Osteocyte (in vitro differentiated cells): ENCODE measurements around the gene CCDC93. TPM values are rescaled to one million over a fixed set of nuclear protein-coding genes. Genes with fewer than 3 reads are reported as not detected.
A peak's percentile ranks its signal among the peaks of the same experiment; 100 is the strongest.

Experiments
- DNase-seq: peaks from one replicate; pipeline ENCODE4 v3.0.0; 2021; ENCODE audit warnings: mixed read lengths; ENCODE audit not compliant: unreplicated experiment; ENCODE audit errors: extremely low spot score
- H3K27ac Mint-ChIP-seq: one replicate; pipeline ENCODE4 v1.8.0; 2021; ENCODE audit warnings: mild to moderate bottlenecking, mixed read lengths; ENCODE audit not compliant: unreplicated experiment
- H3K27me3 Mint-ChIP-seq: one replicate; pipeline ENCODE4 v1.8.0; 2021; ENCODE audit warnings: mixed read lengths; ENCODE audit not compliant: unreplicated experiment
- H3K36me3 Mint-ChIP-seq: one replicate; pipeline ENCODE4 v1.8.0; 2021; ENCODE audit warnings: mixed read lengths; ENCODE audit not compliant: unreplicated experiment
- H3K4me1 Mint-ChIP-seq: one replicate; pipeline ENCODE4 v1.8.0; 2021; ENCODE audit warnings: mixed read lengths; ENCODE audit not compliant: unreplicated experiment
- H3K4me3 Mint-ChIP-seq: one replicate; pipeline ENCODE4 v1.8.0; 2021; ENCODE audit warnings: mild to moderate bottlenecking, moderate library complexity, mixed read lengths; ENCODE audit not compliant: unreplicated experiment
- H3K9me3 Mint-ChIP-seq: one replicate; pipeline ENCODE4 v1.8.0; 2021; ENCODE audit warnings: mixed read lengths; ENCODE audit not compliant: unreplicated experiment
- long read RNA-seq: library from polyadenylated mRNA; unstranded; transcript quantifications from one replicate; pipeline ENCODE4 v2.0.0, GENCODE V29; 2021
- total RNA-seq: library from RNA; stranded (reverse); gene quantifications from 2 replicates; pipeline ENCODE4 v1.2.1, GENCODE V29; 2021
- TF ChIP-seq, protein P1 (sequence below): fragments of 200-600 bp; sonication (generic); IDR thresholded peaks from 2 replicates; pipeline ENCODE4 v1.5.0; 2021; ENCODE audit warnings: antibody characterized with exemption, mild to moderate bottlenecking, moderate library complexity

The CCDC93 gene
- total RNA-seq, result 23.3 and 26.9 TPM in 2 replicates
- long read RNA-seq, full-length matches to known transcripts, result 9 of 93 reads
- long read RNA-seq, partial matches to known transcripts, result 56 of 93 reads
- long read RNA-seq, other reads (novel, unspliced or antisense), result 28 of 93 reads

DNA sequence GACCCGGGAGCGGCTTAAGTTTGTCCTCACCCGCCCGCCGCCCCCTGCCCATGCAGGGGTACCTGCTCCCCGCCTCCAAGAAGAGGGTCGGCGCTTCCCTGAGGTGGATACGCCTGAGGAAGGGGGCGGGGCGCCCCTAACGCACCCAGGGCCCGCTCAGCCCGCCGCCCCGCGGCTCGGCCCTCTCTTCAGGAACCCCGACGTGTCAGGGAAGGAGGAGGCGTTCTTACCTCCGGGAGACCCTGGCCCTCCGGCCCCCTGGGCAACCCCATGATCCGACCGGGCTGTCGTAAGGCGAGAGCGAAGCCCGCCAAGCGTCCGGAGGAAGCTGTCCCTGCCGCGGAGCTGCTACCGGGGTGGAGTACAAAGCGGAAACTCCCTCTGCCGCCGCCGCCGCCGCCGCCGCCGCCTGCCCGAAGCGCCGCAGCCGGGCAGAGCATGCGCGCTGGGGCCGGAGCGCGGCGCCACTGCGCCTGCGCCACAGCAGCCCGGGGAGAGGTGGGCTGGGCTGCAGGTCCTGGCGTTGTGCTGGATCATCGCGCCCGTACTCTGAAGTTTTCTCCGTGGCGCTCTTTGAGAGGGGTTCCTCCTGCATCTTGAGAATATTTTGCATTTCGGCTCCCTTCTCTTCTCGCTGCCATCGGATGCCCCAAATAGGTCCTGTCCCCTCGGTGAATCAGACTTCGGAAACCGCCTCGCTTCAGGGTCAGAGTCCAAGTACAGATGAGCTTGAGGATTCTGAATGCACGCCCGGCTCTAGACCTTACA lies at the start of gene CCDC93:
TSS of gene CCDC93 (minus strand) at position 347 of the 768 bp plus-strand sequence. CDS start at position 272, 75 bp downstream.
- peak within 1 kb of the TSS; percentile 74 for H3K27ac Mint-ChIP-seq
- H3K9me3 Mint-ChIP-seq, result no peaks in the 10 kb centered on the region
- H3K4me3 Mint-ChIP-seq, result peak within 1 kb of the TSS; percentile 86
- DNase-seq, result peak; percentile 97
- TF ChIP-seq, protein P1, sequence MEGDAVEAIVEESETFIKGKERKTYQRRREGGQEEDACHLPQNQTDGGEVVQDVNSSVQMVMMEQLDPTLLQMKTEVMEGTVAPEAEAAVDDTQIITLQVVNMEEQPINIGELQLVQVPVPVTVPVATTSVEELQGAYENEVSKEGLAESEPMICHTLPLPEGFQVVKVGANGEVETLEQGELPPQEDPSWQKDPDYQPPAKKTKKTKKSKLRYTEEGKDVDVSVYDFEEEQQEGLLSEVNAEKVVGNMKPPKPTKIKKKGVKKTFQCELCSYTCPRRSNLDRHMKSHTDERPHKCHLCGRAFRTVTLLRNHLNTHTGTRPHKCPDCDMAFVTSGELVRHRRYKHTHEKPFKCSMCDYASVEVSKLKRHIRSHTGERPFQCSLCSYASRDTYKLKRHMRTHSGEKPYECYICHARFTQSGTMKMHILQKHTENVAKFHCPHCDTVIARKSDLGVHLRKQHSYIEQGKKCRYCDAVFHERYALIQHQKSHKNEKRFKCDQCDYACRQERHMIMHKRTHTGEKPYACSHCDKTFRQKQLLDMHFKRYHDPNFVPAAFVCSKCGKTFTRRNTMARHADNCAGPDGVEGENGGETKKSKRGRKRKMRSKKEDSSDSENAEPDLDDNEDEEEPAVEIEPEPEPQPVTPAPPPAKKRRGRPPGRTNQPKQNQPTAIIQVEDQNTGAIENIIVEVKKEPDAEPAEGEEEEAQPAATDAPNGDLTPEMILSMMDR, result no peak
- peaks cover 25% of the 10 kb centered on the region for H3K4me1 Mint-ChIP-seq
- H3K27me3 Mint-ChIP-seq, result peaks cover 13% of the 10 kb centered on the region
- no peaks in the 10 kb centered on the region for H3K36me3 Mint-ChIP-seq

- Mint-ChIP-seq H3K4me3 (no peak overlapping the region), H3K27me3 (peaks cover 36% of the 10 kb centered on the region), H3K27ac (no peak overlapping the region), H3K36me3 (no peaks in the 10 kb centered on the region), H3K9me3 (no peaks in the 10 kb centered on the region), H3K4me1 (no peaks in the 10 kb centered on the region)
- DNase-seq, result no peak
- TF ChIP-seq, protein P1, result no peak
Measured at GRCh38 chr2:118062669-118063068, 48.8 kb upstream of the CCDC93 start.

- H3K9me3 Mint-ChIP-seq, result no peaks in the 10 kb centered on the region
- no peaks in the 10 kb centered on the region for H3K4me1 Mint-ChIP-seq
- peaks cover 36% of the 10 kb centered on the region for H3K27me3 Mint-ChIP-seq
- TF ChIP-seq, protein P1, result no peak
- no peak for DNase-seq
- H3K4me3 Mint-ChIP-seq, result no peak overlapping the region
- H3K27ac Mint-ChIP-seq, result no peak overlapping the region
- no peaks in the 10 kb centered on the region for H3K36me3 Mint-ChIP-seq
Measured at GRCh38 chr2:118062048-118062447, 48.2 kb upstream of the CCDC93 start.

DNA sequence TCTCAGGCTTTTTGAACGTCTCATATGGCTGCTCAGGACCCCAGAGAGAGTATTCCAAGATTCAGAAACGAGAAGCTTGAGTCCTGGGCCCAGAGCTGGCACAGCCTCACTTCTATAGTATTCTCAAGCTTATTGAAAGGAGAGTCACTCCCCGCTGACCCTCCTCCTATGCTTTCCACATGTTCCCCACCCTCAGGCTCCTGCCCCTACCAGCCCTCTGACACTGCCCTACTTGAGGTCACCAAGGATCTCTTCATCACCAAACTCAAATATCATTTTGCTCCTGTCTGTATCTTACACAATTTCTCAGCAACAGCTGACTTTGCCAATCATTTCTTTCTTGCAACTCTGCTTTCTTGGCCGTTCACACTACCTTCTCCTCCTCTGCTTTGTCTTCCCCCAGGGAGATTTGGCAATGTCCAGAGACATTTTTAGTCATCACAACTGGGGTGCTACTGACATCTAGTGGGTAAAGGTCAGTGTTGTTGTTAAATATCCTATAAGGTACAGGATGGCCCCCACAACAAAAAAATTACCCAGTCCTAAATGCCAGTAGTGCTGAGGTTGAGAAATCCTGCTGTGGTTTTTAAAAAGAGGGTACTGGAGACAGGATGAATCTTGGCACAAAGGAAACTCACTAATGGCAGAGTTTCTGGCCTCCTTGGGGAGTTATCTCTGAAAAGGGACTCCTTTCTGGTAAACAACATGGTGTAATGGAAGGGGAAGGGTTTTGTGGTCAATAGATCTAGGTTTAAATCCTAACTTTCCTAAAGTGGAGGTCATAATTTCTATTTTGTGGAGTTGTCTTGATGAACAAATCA lies 47.5 kb upstream of the CCDC93 start:
- Mint-ChIP-seq H3K36me3 (no peaks in the 10 kb centered on the region), H3K4me3 (no peak overlapping the region), H3K27ac (no peak overlapping the region), H3K4me1 (no peaks in the 10 kb centered on the region), H3K27me3 (peaks cover 33% of the 10 kb centered on the region), H3K9me3 (no peaks in the 10 kb centered on the region)
- TF ChIP-seq, protein P1, result no peak
- DNase-seq, result no peak
